HG02623 (cell line): ENCODE data around the gene NR3C2.
"Not testable (repeated sequence)": the region's sequence is repeated elsewhere in the genome, so short reads cannot be mapped to it uniquely, and the experiment has no call there.

Experiments used
- ATAC-seq: cut with Tn5 transposase; IDR thresholded peaks from one replicate; pipeline ENCODE4 v1.9.1; 2021; ENCODE audit warnings: moderate library complexity; ENCODE audit not compliant: unreplicated experiment

Gene NR3C2

GRCh38 chr4:148173397-148174017 is 268.7 kb downstream of the NR3C2 start:
- ATAC-seq, result no peak

GRCh38 chr4:148171596-148171995 is 270.6 kb downstream of the NR3C2 start:
- ATAC-seq, result no peak

- no peak for ATAC-seq
Observed at GRCh38 chr4:148170408-148171365, 271.5 kb downstream of the NR3C2 start.

- no peak for ATAC-seq
Observed at GRCh38 chr4:148166132-148166591, 276.1 kb downstream of the NR3C2 start.

- ATAC-seq, result no peak
Observed at GRCh38 chr4:148164557-148164956, 277.7 kb downstream of the NR3C2 start.

- no peak for ATAC-seq
Observed at GRCh38 chr4:148162991-148163390, 279.2 kb downstream of the NR3C2 start.

GRCh38 chr4:148162519-148162918 is 279.7 kb downstream of the NR3C2 start:
- ATAC-seq, result no peak

GRCh38 chr4:148161601-148162000 is 280.6 kb downstream of the NR3C2 start:
- no peak for ATAC-seq

GRCh38 chr4:148159793-148160192 is 282.4 kb downstream of the NR3C2 start:
- ATAC-seq, result no peak

- no peak for ATAC-seq
Observed at GRCh38 chr4:148154769-148155168, 287.4 kb downstream of the NR3C2 start.

GRCh38 chr4:148152868-148153625 is 289.2 kb downstream of the NR3C2 start:
- no peak for ATAC-seq

- ATAC-seq, result no peak
Observed at GRCh38 chr4:148151806-148152205, 290.4 kb downstream of the NR3C2 start.

- no peak for ATAC-seq
Observed at GRCh38 chr4:148145475-148145874, 296.7 kb downstream of the NR3C2 start.

GRCh38 chr4:148143174-148143573 is 299.0 kb downstream of the NR3C2 start:
- ATAC-seq, result no peak

- no peak for ATAC-seq
Observed at GRCh38 chr4:148141501-148141900, 300.7 kb downstream of the NR3C2 start.

GRCh38 chr4:148126825-148127224 is 315.4 kb downstream of the NR3C2 start:
- ATAC-seq, result no peak

- no peak for ATAC-seq
Observed at GRCh38 chr4:148124512-148124911, 317.7 kb downstream of the NR3C2 start.

GRCh38 chr4:148123161-148123560 is 319.1 kb downstream of the NR3C2 start:
- ATAC-seq, result not testable (repeated sequence)

GRCh38 chr4:148120216-148120615 is 322.0 kb downstream of the NR3C2 start:
- no peak for ATAC-seq

- no peak for ATAC-seq
Observed at GRCh38 chr4:148118633-148119032, 323.6 kb downstream of the NR3C2 start.

GRCh38 chr4:148118179-148118578 is 324.0 kb downstream of the NR3C2 start:
- ATAC-seq, result no peak
